OCI-LY1 (cell line): ENCODE results near the gene MEIS1.

Experiments used
- H2AFZ ChIP-seq: fragments of 200-600 bp; sonication (generic), shearing (Covaris generic); 2 replicates; pipeline ENCODE4 v1.6.0; 2014; ENCODE audit warnings: antibody characterized with exemption, mild to moderate bottlenecking, low read length
- H3F3A ChIP-seq: fragments of 200-600 bp; sonication (generic), shearing (Covaris generic); 2 replicates; pipeline ENCODE4 v1.6.0; 2014; ENCODE audit warnings: mild to moderate bottlenecking, antibody characterized with exemption, low read length, moderate library complexity; ENCODE audit not compliant: insufficient read depth
- H3K27ac ChIP-seq: fragments of 200-600 bp; sonication (generic); 2 replicates; pipeline ENCODE4 v1.5.1; 2014; ENCODE audit warnings: low read length, mixed run types, mild to moderate bottlenecking, low read depth; ENCODE audit not compliant: poor library complexity, severe bottlenecking
- H3K27me3 ChIP-seq: fragments of 200-600 bp; sonication (generic); 2 replicates; pipeline ENCODE4 v1.6.0; 2014; ENCODE audit warnings: antibody characterized with exemption, mild to moderate bottlenecking, low read length, moderate library complexity; ENCODE audit not compliant: insufficient read depth
- H3K36me3 ChIP-seq: fragments of 200-600 bp; sonication (generic); 2 replicates; pipeline ENCODE4 v1.6.1; 2014; ENCODE audit warnings: mild to moderate bottlenecking, antibody characterized with exemption, low read length, moderate library complexity, mixed read lengths; ENCODE audit not compliant: insufficient read depth
- H3K4me1 ChIP-seq: fragments of 200-600 bp; sonication (generic); 2 replicates; pipeline ENCODE4 v1.5.1; 2014; ENCODE audit warnings: mild to moderate bottlenecking, low read length, moderate library complexity; ENCODE audit not compliant: insufficient read depth, severe bottlenecking
- H3K4me2 ChIP-seq: fragments of 200-600 bp; sonication (generic), shearing (Covaris generic); 2 replicates; pipeline ENCODE4 v1.6.1; 2014; ENCODE audit warnings: low read length
- H3K4me3 ChIP-seq: fragments of 200-600 bp; sonication (generic); 2 replicates; pipeline ENCODE4 v1.5.1; 2014; ENCODE audit warnings: low read length, low read depth, mild to moderate bottlenecking, mixed read lengths; ENCODE audit not compliant: poor library complexity, severe bottlenecking
- H3K79me2 ChIP-seq: fragments of 200-600 bp; shearing (Covaris generic); 2 replicates; pipeline ENCODE4 v1.6.1; 2016; ENCODE audit warnings: mixed run types, low read length, mixed read lengths; ENCODE audit not compliant: insufficient read depth
- H3K9ac ChIP-seq: fragments of 200-600 bp; sonication (generic), shearing (Covaris generic); 2 replicates; pipeline ENCODE4 v1.6.1; 2014; ENCODE audit warnings: mild to moderate bottlenecking, low read length, mixed read lengths
- H3K9me2 ChIP-seq: fragments of 200-600 bp; sonication (generic), shearing (Covaris generic); 2 replicates; pipeline ENCODE4 v1.6.1; 2014; ENCODE audit warnings: low read depth, mild to moderate bottlenecking, low read length, mixed read lengths
- H3K9me3 ChIP-seq: fragments of 200-600 bp; shearing (Covaris generic); 2 replicates; pipeline ENCODE4 v1.6.1; 2014; ENCODE audit warnings: low read length, mixed read lengths
- H4K20me1 ChIP-seq: fragments of 200-600 bp; sonication (generic), shearing (Covaris generic); 2 replicates; pipeline ENCODE4 v1.6.0; 2016; ENCODE audit warnings: mild to moderate bottlenecking, low read length; ENCODE audit not compliant: insufficient read depth
- EZH2 ChIP-seq: fragments of 200-600 bp; sonication (generic), shearing (Covaris generic); IDR thresholded peaks from 2 replicates; pipeline ENCODE4 v1.8.0; 2017; ENCODE audit warnings: borderline replicate concordance, mixed run types, mild to moderate bottlenecking, antibody characterized with exemption, low read length, moderate library complexity, mixed read lengths
- TF ChIP-seq, protein P1 (sequence below): fragments of 200-600 bp; sonication (generic), shearing (Covaris generic); IDR thresholded peaks from 2 replicates; pipeline ENCODE4 v1.5.1; 2017; ENCODE audit warnings: mild to moderate bottlenecking, antibody characterized with exemption, low read length, moderate library complexity, mixed read lengths

MEIS1 gene

GRCh38 chr2:66576561-66577320 lies 141.8 kb downstream of the MEIS1 start:
- Histone ChIP-seq H3K27me3 (no peaks in the 10 kb centered on the region), H3K27ac (no peak overlapping the region), H3K36me3 (no peaks in the 10 kb centered on the region), H3K4me3 (no peak overlapping the region), H3K9me2 (no peaks in the 10 kb centered on the region), H3K79me2 (no peaks in the 10 kb centered on the region), H4K20me1 (no peaks in the 10 kb centered on the region), H3K4me2 (no peak overlapping the region), H3K4me1 (peaks cover 32% of the 10 kb centered on the region), H3K9ac (no peak overlapping the region), H3F3A (no peaks in the 10 kb centered on the region), H2AFZ (no peak overlapping the region), H3K9me3 (no peaks in the 10 kb centered on the region)
- no peak for TF ChIP-seq EZH2
- TF ChIP-seq, protein P1, sequence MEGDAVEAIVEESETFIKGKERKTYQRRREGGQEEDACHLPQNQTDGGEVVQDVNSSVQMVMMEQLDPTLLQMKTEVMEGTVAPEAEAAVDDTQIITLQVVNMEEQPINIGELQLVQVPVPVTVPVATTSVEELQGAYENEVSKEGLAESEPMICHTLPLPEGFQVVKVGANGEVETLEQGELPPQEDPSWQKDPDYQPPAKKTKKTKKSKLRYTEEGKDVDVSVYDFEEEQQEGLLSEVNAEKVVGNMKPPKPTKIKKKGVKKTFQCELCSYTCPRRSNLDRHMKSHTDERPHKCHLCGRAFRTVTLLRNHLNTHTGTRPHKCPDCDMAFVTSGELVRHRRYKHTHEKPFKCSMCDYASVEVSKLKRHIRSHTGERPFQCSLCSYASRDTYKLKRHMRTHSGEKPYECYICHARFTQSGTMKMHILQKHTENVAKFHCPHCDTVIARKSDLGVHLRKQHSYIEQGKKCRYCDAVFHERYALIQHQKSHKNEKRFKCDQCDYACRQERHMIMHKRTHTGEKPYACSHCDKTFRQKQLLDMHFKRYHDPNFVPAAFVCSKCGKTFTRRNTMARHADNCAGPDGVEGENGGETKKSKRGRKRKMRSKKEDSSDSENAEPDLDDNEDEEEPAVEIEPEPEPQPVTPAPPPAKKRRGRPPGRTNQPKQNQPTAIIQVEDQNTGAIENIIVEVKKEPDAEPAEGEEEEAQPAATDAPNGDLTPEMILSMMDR = no peak

DNA sequence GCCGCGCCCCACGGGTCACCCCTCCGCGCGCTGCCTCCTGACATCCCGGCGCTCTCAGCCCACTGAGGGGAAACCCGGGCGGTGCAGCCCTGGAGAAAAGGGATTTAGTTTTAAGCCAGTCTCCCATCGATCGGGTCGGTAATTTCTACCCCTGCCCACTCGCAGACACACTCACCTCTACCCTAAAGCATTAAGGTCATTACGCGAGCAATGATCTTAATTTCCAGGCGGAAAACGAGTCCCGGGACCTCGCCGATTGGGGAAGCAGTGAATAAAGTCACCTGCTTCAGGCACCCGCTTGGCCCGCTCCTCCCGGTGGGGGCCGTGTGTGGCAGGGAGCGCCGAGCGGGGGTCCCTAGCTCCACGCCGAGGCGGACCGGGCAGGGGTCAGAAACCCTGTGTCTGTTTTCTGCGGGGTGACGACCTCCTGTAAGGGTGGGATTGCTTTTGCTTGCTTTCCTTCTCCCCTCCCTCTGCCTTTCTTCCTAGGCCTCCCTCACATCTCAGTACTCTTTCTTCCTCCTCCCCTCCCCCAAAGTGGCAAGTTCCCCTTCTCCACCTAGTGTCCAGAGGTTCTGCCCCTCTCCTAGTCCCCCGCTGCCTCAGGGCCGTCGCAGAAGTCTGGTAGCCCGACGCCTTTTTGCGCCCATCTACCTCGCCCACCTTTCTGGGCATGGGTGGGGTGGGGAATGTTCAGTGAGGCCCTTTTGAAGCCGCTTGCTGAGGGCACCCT lies 142.6 kb downstream of the MEIS1 start:
- no peak overlapping the region for H3K27ac ChIP-seq
- H4K20me1 ChIP-seq = no peaks in the 10 kb centered on the region
- TF ChIP-seq EZH2 = no peak
- TF ChIP-seq, protein P1 = no peak
- peaks cover 25% of the 10 kb centered on the region for H3K4me1 ChIP-seq
- no peak overlapping the region for H3K9ac ChIP-seq
- no peak overlapping the region for H3K4me3 ChIP-seq
- no peaks in the 10 kb centered on the region for H3K36me3 ChIP-seq
- H3K27me3 ChIP-seq = no peaks in the 10 kb centered on the region
- H3K4me2 ChIP-seq = no peak overlapping the region
- no peaks in the 10 kb centered on the region for H3K9me2 ChIP-seq
- H2AFZ ChIP-seq = no peak overlapping the region
- no peaks in the 10 kb centered on the region for H3K79me2 ChIP-seq
- H3K9me3 ChIP-seq = no peaks in the 10 kb centered on the region
- no peaks in the 10 kb centered on the region for H3F3A ChIP-seq

GRCh38 chr2:66578054-66578686 lies 143.2 kb downstream of the MEIS1 start:
- no peak overlapping the region for H3K9ac ChIP-seq
- H3K4me3 ChIP-seq = no peak overlapping the region
- H4K20me1 ChIP-seq = no peaks in the 10 kb centered on the region
- no peak overlapping the region for H2AFZ ChIP-seq
- no peaks in the 10 kb centered on the region for H3K36me3 ChIP-seq
- H3K79me2 ChIP-seq = no peaks in the 10 kb centered on the region
- H3F3A ChIP-seq = no peaks in the 10 kb centered on the region
- H3K9me2 ChIP-seq = no peaks in the 10 kb centered on the region
- no peaks in the 10 kb centered on the region for H3K27me3 ChIP-seq
- H3K4me2 ChIP-seq = no peak overlapping the region
- H3K27ac ChIP-seq = no peak overlapping the region
- TF ChIP-seq EZH2 = no peak
- TF ChIP-seq, protein P1 = no peak
- peaks cover 22% of the 10 kb centered on the region for H3K4me1 ChIP-seq
- H3K9me3 ChIP-seq = no peaks in the 10 kb centered on the region
